GM18867 (cell line): Measurements from ENCODE around the gene ECD.
"Not testable (repeated sequence)": the region's sequence is repeated elsewhere in the genome, so short reads cannot be mapped to it uniquely, and the experiment has no call there.

Experiments used
- ATAC-seq: cut with Tn5 transposase; IDR thresholded peaks from one replicate; pipeline ENCODE4 v1.9.1; 2021; ENCODE audit warnings: mild to moderate bottlenecking, moderate library complexity; ENCODE audit not compliant: unreplicated experiment

The ECD gene

DNA sequence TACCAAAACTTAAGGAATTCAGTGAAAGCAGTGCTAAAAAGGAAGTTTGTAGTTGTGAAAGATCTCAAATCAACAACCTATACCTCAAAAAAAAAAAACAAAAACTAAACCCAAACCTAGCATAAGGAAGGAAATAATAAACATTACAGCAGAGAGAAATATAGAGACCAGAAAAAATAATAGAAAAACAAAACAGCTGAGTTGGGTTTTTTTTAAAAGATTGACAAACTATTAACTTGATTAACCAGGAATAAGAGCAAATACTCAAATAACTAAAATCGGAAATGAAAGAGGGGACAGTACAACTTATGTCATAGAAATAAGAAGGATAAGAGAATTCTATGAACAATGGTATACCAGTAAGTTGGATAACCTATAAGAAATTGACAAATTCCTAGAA lies 6.7 kb downstream of the ECD start:
- no peak for ATAC-seq

DNA sequence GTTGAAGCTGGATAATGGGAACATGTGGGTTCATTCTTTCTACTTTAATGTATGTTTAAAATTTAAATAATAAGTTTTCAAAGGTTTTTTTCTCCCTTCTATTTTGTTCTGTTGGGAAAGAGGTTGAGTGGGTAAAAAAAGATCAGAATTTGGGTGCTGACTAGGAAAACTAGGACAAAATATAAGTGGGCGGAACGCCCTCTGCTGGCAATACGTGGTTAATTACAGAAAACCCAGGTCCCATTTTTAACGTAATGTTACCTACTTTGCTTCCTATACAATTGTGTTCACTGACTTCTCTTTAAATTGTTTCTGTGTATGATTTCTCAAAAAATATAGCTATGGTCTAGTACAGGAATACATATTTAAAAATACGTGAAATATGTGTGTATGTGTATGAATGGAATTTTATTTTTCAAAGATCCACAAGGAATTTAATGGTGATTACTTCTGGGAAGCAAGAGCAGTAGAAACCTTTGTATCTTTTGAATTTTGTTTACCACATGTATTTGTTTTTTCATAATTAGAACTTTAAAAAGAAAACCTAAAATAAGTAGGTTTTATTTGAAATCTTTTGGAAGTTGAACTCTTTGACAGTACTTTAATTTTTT lies 8.7 kb downstream of the ECD start:
- ATAC-seq = no peak

GRCh38 chr10:73156054-73156453 lies 11.8 kb downstream of the ECD start:
- no peak for ATAC-seq

DNA sequence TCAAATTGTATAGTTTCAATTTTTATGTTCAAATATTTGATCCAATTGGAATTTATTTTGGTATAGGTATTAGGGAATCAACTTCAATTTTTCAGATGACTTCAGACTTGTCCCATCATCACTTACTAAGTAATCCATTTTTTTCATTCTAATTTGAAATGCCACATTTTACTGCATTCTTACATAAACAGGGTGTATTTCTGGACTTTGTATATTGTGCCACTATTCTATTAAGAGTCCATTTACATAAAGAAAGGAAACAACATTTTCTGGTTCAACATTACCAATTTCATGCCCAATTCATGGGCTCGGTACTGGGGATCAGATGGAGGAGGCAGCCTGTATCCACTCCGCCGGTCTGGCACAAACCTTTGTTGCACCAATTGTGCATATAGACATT lies 15.8 kb downstream of the ECD start:
- no peak for ATAC-seq

DNA sequence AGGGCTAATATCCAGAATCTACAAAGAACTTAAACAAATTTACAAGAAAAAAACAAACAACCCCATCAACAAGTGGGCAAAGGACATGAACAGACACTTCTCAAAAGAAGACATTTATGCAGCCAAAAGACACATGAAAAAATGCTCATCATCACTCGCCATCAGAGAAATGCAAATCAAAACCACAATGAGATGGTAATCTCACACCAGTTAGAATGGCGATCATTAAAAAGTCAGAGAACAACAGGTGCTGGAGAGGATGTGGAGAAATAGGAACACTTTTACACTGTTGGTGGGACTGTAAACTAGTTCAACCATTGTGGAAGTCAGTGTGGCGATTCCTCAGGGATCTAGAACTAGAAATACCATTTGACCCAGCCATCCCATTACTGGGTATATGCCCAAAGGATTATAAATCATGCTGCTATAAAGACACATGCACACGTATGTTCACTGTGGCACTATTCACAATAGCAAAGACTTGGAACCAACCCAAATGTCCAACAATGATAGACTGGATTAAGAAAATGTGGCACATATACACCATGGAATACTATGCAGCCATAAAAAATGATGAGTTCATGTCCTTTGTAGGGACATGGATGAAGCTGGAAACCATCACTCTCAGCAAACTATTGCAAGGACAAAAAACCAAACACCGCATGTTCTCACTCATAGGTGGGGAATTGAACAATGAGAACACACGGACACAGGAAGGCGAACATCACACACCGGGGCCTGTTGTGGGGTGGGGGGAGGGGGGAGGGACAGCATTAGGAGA lies 17.0 kb downstream of the ECD start:
- not testable (repeated sequence) for ATAC-seq

GRCh38 chr10:73141603-73142002 lies 26.2 kb downstream of the ECD start:
- no peak for ATAC-seq

DNA sequence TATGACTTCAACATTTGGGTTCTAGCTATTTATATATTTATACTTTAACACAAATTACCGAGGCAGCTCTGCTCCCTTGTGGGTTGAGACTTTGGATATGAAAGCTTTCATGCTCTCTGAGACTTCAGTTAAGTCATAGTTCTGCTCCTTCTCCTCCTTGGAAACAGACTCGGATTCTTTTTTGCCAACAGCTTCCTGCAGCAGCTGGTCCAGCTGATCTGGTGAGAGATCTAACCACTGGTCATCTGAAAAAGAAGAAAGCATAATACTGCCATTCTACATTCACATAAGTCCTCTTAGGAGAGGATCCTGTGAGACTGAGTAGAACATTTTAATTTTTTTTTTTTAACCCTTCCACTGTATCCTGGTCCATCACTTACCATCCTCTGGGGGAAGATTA lies 28.6 kb downstream of the ECD start:
- no peak for ATAC-seq

GRCh38 chr10:73136627-73137026 lies 31.2 kb downstream of the ECD start:
- no peak for ATAC-seq

DNA sequence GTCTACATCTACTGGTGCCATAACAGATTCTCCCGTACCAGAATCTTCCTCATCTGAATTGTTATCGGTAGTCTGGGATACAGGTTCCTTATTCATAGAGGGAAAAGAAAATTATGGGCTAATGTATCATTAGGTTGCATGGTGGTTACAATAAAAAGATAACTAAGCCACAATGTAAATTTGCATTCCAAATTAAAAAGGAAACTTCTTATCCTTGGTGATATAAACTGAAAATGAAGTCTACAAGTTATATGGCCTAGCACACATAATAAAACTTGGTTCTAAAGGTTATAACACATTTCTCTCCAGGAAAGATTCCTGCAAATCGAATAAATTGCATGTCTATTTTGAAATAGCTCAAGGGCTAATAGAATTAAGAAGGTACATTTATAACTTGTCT lies 33.1 kb downstream of the ECD start:
- no peak for ATAC-seq

GRCh38 chr10:73131913-73132686 lies 35.7 kb downstream of the ECD start:
- no peak for ATAC-seq

- no peak for ATAC-seq
Measured at GRCh38 chr10:73131301-73131700, 36.5 kb downstream of the ECD start.

GRCh38 chr10:73126343-73126742 lies 41.5 kb downstream of the ECD start:
- no peak for ATAC-seq

DNA sequence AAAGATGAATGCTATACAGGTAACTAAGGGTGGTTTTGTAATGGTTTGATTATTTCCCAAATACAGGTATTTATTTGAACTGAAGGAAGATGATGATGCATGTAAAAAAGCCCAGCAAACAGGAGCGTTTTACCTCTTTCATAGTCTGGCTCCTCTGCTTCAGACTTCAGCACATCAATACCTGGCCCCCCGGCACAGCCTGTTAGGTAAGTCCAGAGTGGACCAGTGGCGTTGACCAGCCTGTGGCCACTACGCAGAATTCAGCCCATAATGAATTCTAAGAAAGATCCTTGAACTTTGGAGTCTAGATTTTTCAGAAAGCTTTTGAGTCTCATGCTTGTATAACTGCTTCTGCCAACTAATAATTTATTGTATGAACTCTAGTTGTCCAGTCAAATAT lies 47.9 kb downstream of the ECD start:
- ATAC-seq = no peak

DNA sequence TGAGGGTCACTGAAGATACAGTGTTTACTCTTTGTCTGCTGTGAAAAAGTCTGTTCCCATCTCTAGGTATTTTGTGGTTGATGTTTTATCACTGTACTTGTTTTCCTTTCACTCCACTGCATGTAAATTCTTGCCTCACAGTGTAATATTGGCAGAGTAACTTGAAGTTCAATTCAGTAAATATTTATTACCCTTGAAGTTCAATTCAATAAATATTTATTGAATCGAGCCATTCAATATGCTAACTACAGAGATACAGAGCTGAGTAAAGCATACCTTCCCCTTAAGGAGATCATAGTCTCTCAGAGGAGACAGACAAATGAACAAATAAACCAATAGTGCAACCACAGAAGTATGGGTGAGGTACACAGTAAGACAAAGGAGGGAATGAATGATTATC lies 48.4 kb downstream of the ECD start:
- ATAC-seq = no peak

DNA sequence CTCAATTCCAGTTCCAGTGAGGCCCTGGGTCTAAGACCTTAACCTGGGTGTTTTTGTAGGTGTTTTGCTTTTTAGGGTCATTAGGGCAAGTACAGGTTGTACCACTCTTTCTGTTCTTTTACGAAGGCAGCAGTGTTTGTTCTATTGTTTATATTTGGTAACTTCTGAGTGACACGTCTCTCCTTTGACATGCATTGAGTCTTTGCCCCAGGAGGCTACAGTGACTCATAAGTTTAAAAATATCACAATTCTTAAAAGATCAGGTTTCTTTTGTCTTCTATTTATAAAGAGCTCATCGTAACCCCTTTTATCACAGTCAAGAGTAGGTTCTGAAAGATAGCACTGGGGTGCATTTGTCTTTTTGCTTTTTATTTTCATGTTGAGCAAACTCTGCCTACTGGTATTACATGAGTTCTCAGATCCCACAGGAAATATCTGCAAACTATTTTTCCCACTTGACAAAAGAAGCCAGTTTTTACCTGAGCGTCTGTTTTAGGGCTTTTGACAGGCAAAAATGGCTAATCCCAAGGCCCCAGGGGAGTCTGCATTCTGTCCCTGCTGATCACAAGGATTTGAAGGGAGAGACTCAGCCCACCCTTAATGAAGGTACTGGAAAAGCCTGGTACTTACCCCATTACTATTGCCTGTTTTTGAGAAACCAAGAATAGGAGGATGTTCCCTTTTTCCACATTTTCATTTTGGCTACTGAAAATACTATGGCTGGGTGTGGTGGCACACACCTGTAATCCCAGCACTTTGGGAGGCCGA lies 49.6 kb downstream of the ECD start:
- peak; percentile 83 for ATAC-seq

- ATAC-seq = no peak
Measured at GRCh38 chr10:73116017-73116416, 51.8 kb downstream of the ECD start.

DNA sequence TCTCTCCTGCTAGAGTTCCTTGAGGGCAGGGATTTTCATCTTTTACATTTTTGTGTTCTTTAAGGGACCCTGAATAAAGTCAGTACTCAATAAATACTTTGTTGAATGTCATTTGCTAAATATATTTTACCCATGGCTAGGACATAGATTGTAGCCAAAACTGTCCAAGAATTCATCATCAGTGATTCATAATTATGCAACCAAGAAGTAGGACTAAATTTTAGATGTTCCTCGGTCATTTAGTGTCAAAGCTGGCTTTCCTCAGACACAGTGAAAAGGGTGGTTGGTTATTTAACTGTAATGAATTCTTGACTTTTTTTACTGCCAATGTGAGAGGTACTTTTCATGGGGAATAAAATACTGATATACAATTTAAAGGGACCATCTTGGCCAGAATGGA lies 54.3 kb downstream of the ECD start:
- no peak for ATAC-seq

GRCh38 chr10:73112032-73112431 lies 55.8 kb downstream of the ECD start:
- ATAC-seq = not testable (repeated sequence)

DNA sequence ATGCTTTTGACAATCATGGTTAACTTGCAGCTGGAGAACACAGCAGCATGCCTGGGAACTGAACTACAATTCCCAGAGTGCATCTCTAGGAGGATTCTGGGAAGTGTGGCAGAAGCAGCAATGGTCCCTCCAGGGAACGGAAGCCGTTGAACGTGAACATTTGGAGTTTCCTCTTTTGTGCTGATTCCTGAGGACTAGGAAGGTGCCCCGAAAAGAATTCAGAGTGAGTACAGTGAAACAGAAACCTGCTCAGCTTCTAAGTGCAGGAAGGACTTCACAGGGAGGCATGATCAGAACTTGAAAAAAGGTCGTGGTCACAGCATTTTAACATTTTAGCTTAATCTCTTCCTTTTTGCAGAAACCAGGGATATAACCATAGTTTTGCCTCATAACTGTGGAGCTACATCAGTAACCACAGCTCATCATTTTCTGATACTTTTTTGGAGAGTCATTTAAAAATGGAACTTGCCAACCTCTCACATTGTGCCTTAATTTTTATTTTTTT lies 57.4 kb downstream of the ECD start, which contains the start of gene NUDT13:
NUDT13 (plus strand) TSS at position 111 of the 505 bp plus-strand sequence. CDS start 3,911 bp downstream, outside the sequence.
- no peak for ATAC-seq

DNA sequence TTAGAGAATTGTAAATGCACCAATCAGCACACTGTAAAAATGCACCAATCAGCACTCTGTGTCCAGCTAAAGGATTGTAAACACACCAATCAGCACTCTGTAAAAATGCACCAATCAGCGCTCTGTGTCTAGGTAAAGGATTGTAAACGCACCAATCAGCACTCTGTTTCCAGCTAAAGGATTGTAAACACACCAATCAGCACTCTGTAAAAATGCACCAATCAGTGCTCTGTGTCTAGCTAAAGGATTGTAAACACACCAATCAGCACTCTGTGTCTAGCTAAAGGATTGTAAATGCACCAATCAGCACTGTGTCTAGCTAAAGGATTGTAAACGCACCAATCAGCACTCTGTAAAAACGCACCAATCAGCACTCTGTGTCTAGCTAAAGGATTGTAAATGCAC lies 58.6 kb downstream of the ECD start:
- ATAC-seq = not testable (repeated sequence)

GRCh38 chr10:73106301-73106700 lies 61.5 kb downstream of the ECD start:
- no peak for ATAC-seq
